Osteoblast (primary cell): ENCODE data around the gene OR4K1. TPM values are rescaled to one million over a fixed set of nuclear protein-coding genes. Genes with fewer than 3 reads are reported as not detected.
A peak's percentile ranks its signal among the peaks of the same experiment; 100 is the strongest.

Source experiments
- DNase-seq: peaks from one replicate; pipeline ENCODE4 v3.0.0; 2011; ENCODE audit warnings: low spot score, mixed read lengths; ENCODE audit not compliant: insufficient read length; ENCODE audit errors: missing footprints
- H2AFZ ChIP-seq: 2 replicates; pipeline ENCODE4 v1.6.0; 2011; ENCODE audit warnings: mild to moderate bottlenecking, low read length
- H3K27ac ChIP-seq: 2 replicates; pipeline ENCODE4 v1.5.1; 2011; ENCODE audit warnings: mild to moderate bottlenecking, low read depth, low read length, moderate library complexity
- H3K27me3 ChIP-seq: 2 replicates; pipeline ENCODE4 v1.6.0; 2012; ENCODE audit warnings: mild to moderate bottlenecking, control low read depth, inconsistent platforms, low read length, moderate library complexity; ENCODE audit not compliant: insufficient read depth
- H3K36me3 ChIP-seq: 2 replicates; pipeline ENCODE4 v1.5.1; 2011; ENCODE audit warnings: mild to moderate bottlenecking, low read length, control low read depth, moderate library complexity; ENCODE audit not compliant: insufficient read depth
- H3K4me1 ChIP-seq: 2 replicates; pipeline ENCODE4 v1.5.1; 2011; ENCODE audit warnings: mild to moderate bottlenecking, low read length, control low read depth, moderate library complexity; ENCODE audit not compliant: insufficient read depth
- H3K4me2 ChIP-seq: 2 replicates; pipeline ENCODE4 v1.6.0; 2011; ENCODE audit warnings: mild to moderate bottlenecking, low read length; ENCODE audit not compliant: insufficient read depth
- H3K4me3 ChIP-seq: fragments of 200-600 bp; sonication (generic); 3 replicates; pipeline ENCODE4 v1.5.1; 2012; ENCODE audit warnings: mild to moderate bottlenecking, low read length, inconsistent platforms; ENCODE audit not compliant: insufficient read depth
- H3K79me2 ChIP-seq: 2 replicates; pipeline ENCODE4 v1.6.0; 2012; ENCODE audit warnings: mild to moderate bottlenecking, low read length, control low read depth, inconsistent platforms; ENCODE audit not compliant: insufficient read depth
- H3K9me3 ChIP-seq: 2 replicates; pipeline ENCODE4 v1.5.1; 2011; ENCODE audit warnings: low read depth, low read length, control low read depth
- H4K20me1 ChIP-seq: 2 replicates; pipeline ENCODE4 v1.6.0; 2012; ENCODE audit warnings: mild to moderate bottlenecking, low read length, control low read depth; ENCODE audit not compliant: insufficient read depth
- total RNA-seq: library from RNA; depleted of rRNA; stranded (reverse); fragments of >200 nt; gene quantifications from 2 replicates; pipeline ENCODE4 v1.2.3, GENCODE V29; 2012
- TF ChIP-seq, protein P1 (sequence below): IDR thresholded peaks from 2 replicates; pipeline ENCODE4 v1.5.1; 2011; ENCODE audit warnings: mild to moderate bottlenecking, low read depth, low read length, moderate library complexity; ENCODE audit errors: extremely low read depth

Gene OR4K1
- total RNA-seq, 1 donor: not detected

DNA sequence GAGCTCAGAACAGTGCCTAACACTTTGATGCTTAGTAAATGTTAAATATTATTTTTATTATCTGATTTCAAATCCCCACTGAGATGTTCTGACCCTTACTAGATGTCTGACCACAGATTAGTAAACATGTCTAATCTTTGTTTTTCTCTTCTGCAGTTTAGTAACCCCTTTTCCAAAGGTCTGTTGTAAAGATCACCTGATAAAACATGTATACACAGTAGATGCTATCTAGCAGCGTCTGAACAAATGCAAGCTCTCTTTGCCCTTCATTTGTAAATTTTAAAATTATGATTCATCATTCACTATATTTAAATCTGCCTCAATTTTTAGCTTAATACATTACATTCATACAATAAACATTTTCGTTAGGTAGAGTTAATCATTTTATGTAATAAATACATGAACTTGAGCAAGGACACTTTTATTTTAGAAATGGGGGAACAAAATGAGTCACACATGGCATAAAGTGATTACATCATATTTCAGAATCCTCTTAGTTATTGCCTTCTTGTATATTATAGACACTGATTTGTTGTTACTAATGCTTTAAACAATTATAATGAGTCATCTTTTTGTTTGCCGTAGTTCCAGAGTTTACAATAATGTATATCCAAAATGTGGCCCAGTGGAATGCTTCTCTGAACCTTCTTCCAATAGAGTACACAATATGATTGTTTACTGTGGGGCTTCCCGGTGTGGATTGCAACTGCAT lies 12.0 kb upstream of the OR4K1 start:
- H3K9me3 ChIP-seq: peaks cover 8% of the 10 kb centered on the region
- no peaks in the 10 kb centered on the region for H3K79me2 ChIP-seq
- no peaks in the 10 kb centered on the region for H3K4me1 ChIP-seq
- H3K4me2 ChIP-seq: no peak overlapping the region
- H3K36me3 ChIP-seq: no peaks in the 10 kb centered on the region
- no peaks in the 10 kb centered on the region for H3K27me3 ChIP-seq
- no peaks in the 10 kb centered on the region for H4K20me1 ChIP-seq
- no peak overlapping the region for H2AFZ ChIP-seq
- no peak overlapping the region for H3K4me3 ChIP-seq
- no peak for DNase-seq
- TF ChIP-seq, protein P1, sequence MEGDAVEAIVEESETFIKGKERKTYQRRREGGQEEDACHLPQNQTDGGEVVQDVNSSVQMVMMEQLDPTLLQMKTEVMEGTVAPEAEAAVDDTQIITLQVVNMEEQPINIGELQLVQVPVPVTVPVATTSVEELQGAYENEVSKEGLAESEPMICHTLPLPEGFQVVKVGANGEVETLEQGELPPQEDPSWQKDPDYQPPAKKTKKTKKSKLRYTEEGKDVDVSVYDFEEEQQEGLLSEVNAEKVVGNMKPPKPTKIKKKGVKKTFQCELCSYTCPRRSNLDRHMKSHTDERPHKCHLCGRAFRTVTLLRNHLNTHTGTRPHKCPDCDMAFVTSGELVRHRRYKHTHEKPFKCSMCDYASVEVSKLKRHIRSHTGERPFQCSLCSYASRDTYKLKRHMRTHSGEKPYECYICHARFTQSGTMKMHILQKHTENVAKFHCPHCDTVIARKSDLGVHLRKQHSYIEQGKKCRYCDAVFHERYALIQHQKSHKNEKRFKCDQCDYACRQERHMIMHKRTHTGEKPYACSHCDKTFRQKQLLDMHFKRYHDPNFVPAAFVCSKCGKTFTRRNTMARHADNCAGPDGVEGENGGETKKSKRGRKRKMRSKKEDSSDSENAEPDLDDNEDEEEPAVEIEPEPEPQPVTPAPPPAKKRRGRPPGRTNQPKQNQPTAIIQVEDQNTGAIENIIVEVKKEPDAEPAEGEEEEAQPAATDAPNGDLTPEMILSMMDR: no peak
- H3K27ac ChIP-seq: no peak overlapping the region

DNA sequence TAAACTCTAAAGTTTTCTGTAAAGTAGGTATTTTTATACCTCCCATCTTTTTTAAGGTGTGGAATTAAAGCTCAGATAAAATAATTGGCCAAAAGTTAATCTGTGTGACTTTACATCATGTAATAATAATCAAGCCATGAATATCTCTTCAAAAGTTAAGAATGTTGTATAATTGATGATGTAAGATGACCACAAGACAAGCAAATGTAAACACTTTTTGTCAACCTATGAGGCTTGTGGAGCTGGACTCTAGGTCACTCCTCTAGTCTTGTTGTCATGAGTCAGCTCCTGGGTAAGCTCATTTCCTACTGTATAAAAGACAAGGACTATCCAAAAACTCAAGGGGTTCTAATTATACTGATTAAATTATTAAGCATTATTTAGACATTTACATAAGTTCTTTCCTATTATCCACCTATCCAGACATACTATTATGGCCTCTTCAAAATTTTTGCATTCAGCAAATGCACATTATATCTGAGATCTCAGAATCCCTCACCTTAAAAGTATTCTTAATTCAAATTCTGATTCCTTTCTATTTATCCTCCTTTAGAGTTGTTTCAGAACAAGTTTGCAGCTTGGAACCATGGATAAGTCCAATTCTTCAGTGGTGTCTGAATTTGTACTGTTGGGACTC lies 10.6 kb upstream of the OR4K1 start, which contains the start of gene OR4K5:
Gene OR4K5 (plus strand): TSS at position 587 of the 637 bp plus-strand sequence. CDS start 0 bp downstream, at position 587.
- no peaks in the 10 kb centered on the region for H3K4me1 ChIP-seq
- no peak within 1 kb of the TSS for H3K27ac ChIP-seq
- H2AFZ ChIP-seq: no peak within 1 kb of the TSS
- TF ChIP-seq, protein P1: no peak
- no peak within 1 kb of the TSS for H3K4me2 ChIP-seq
- no peak within 1 kb of the TSS for H3K4me3 ChIP-seq
- H3K9me3 ChIP-seq: peaks cover 8% of the 10 kb centered on the region
- no peaks in the 10 kb centered on the region for H4K20me1 ChIP-seq
- H3K36me3 ChIP-seq: no peaks in the 10 kb centered on the region
- H3K27me3 ChIP-seq: no peaks in the 10 kb centered on the region
- DNase-seq: no peak
- H3K79me2 ChIP-seq: no peaks in the 10 kb centered on the region

DNA sequence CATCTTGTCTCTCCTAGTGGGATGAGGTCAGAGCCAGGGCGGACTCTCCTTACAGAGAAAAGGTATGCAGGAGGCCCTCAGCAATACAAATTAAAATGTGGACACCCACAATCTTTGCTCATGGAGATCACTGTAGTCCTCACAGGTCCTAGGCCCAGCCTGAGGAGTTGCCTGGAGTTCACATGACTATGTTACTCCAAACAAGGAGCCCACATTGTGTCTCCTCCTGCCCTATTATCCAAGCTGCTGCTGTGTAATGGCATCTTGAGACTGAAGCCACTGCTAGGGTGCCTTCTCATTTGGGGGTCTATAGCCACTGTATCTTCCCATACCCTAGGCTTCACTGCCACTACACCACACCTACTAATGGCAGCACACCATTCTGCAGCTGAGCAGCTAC lies 11.0 kb downstream of the OR4K1 start:
- Histone ChIP-seq H3K4me3 (no peak overlapping the region), H3K27me3 (no peaks in the 10 kb centered on the region), H3K4me1 (no peaks in the 10 kb centered on the region), H3K79me2 (no peaks in the 10 kb centered on the region), H3K27ac (no peak overlapping the region), H4K20me1 (no peaks in the 10 kb centered on the region), H3K36me3 (no peaks in the 10 kb centered on the region), H3K4me2 (no peak overlapping the region), H3K9me3 (peaks cover 3% of the 10 kb centered on the region), H2AFZ (no peak overlapping the region)
- no peak for DNase-seq
- TF ChIP-seq, protein P1: no peak

DNA sequence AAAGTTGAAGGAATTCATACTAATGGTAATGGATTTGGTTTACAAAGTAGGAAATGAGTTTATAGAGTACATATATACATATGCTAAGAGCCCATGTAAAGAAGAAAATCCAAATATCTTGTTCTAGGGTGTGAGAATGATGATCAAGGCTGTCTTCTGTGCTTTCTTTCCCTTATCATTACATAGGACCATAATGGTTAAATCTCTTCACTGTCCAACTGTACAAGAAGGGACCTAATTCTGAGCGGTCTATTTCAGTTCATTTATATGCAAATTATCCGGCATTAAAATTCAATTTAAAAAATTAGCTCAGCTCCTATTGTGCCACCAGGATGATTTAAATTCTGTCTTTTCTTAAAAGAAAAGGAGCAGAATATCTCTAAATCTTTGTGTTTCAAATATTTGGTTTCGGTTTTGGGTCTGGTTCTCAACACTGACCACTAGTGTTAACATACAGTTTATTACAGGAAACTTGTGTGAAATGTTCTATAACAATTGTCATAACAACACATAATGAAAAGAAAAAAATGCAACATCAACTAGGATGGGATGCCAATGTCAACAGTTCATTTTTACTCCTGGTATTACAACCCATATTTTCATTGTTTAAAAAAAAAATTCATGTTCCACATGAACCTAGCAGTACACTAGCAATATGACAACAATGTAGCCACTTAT lies 16.8 kb downstream of the OR4K1 start:
- TF ChIP-seq, protein P1: no peak
- H3K4me2 ChIP-seq: no peak overlapping the region
- H3K9me3 ChIP-seq: no peaks in the 10 kb centered on the region
- H3K79me2 ChIP-seq: no peaks in the 10 kb centered on the region
- no peaks in the 10 kb centered on the region for H3K36me3 ChIP-seq
- H3K27me3 ChIP-seq: no peaks in the 10 kb centered on the region
- no peak overlapping the region for H3K4me3 ChIP-seq
- H2AFZ ChIP-seq: no peak overlapping the region
- H4K20me1 ChIP-seq: no peaks in the 10 kb centered on the region
- H3K27ac ChIP-seq: no peak overlapping the region
- DNase-seq: peak; percentile 53
- no peaks in the 10 kb centered on the region for H3K4me1 ChIP-seq
